Kidney (tissue), 14 donors: Measurements from ENCODE around the gene NEK11. TPM values are rescaled to one million over a fixed set of nuclear protein-coding genes. Genes with fewer than 3 reads are reported as not detected.
A peak's percentile ranks its signal among the peaks of the same experiment; 100 is the strongest.

Experiments used
- DNase-seq, 5 donors: peaks; one replicate each; pipeline ENCODE4 v3.0.0-alpha.2; 2013 to 2020
- FAIRE-seq: peaks from 2 replicates; lab custom pipeline; 2012; peaks lifted over from hg19 to GRCh38; lab: Jason Lieb, UNC
- H3K27ac ChIP-seq, 2 donors: one replicate each; pipeline ENCODE4 v1.7.0; 2013; ENCODE audit warnings: low read depth in 2 of 2, low read length in 2 of 2, inconsistent platforms in 1 of 2
- H3K27me3 ChIP-seq: one replicate; pipeline ENCODE4 v1.7.1; 2013; ENCODE audit warnings: low read length, inconsistent platforms; ENCODE audit not compliant: control insufficient read depth, insufficient read depth
- H3K36me3 ChIP-seq, 3 donors: one replicate each; pipeline versions ENCODE4 v1.7.0 to v1.7.1; 2013; ENCODE audit warnings: low read length in 3 of 3, control low read depth in 1 of 3, inconsistent platforms in 1 of 3; ENCODE audit not compliant: insufficient read depth in 3 of 3, control insufficient read depth in 2 of 3
- H3K4me1 ChIP-seq, 3 donors: one replicate each; pipeline versions ENCODE4 v1.7.0 to v1.7.1; 2013; ENCODE audit warnings: low read length in 3 of 3, inconsistent platforms in 1 of 3, low read depth in 1 of 3; ENCODE audit not compliant: control insufficient read depth in 2 of 3, insufficient read depth in 2 of 3
- H3K4me3 ChIP-seq, 3 donors: one replicate each; pipeline versions ENCODE4 v1.7.0 to v1.8.1; 2013; ENCODE audit warnings: low read length in 3 of 3, control low read depth in 1 of 3, inconsistent platforms in 1 of 3
- H3K9ac ChIP-seq, 3 donors: one replicate each; pipeline versions ENCODE4 v1.7.0 to v1.7.1; 2013; ENCODE audit warnings: low read length in 3 of 3, control low read depth in 1 of 3, inconsistent platforms in 1 of 3
- H3K9me3 ChIP-seq, 3 donors: one replicate each; pipeline versions ENCODE4 v1.7.0 to v1.7.1; 2013; ENCODE audit warnings: low read length in 3 of 3, control low read depth in 1 of 3, inconsistent platforms in 1 of 3; ENCODE audit not compliant: control insufficient read depth in 2 of 3, insufficient read depth in 1 of 3
- CTCF ChIP-seq: IDR thresholded peaks from 3 replicates; pipeline ENCODE4 v1.5.1; 2012; ENCODE audit warnings: mild to moderate bottlenecking, moderate library complexity, borderline replicate concordance; ENCODE audit not compliant: insufficient read depth; ENCODE audit errors: extremely low read depth
- intact Hi-C: fragments of 100-400 bp; cut with DNase I; formaldehyde crosslinking; loops from one replicate; pipeline ENCODE4 v1.11.1; 2022
- polyA plus RNA-seq: library from polyadenylated mRNA; stranded (reverse); fragments of 350-450 nt; fragmentation: Illumina TruSeq; extraction: RNeasy Lipid Tissue Mini Kit (QIAGEN cat#74804); gene quantifications from one replicate; pipeline ENCODE4 v1.2.3, GENCODE V29; 2014; ENCODE audit warnings: low read depth, low replicate concordance; ENCODE audit not compliant: insufficient read depth
- total RNA-seq: library from RNA; stranded (reverse); fragmentation: NEBNext Ultra II Directional; extraction: Animal tissue kit (Norgen Biotek cat#: 25700); gene quantifications from one replicate; pipeline ENCODE4 v1.2.1, GENCODE V29; 2021
- donor health status: control.
- donor health status: control.
- donor health status: control.
- donor health status: control.
- donor health status: control.
- donor health status: DM: yes; HTN: yes; CAD: no.
- donor health status: Normal renal cell carcinoma (clear cell type).

The NEK11 gene
- total and polyA plus RNA-seq, 2 donors from 2014 or later: 7.9 to 13.2 TPM

- Histone ChIP-seq H3K4me1 (no peaks in the 10 kb centered on the region), H3K27me3 (no peaks in the 10 kb centered on the region), H3K4me3 (no peak overlapping the region), H3K27ac (no peak overlapping the region), H3K9ac (no peak overlapping the region), H3K36me3 (no peaks in the 10 kb centered on the region), H3K9me3 (no peaks in the 10 kb centered on the region)
- DNase-seq: peak in 2 of 5 donors; percentile 1 to 9
- FAIRE-seq: no peak
- no peak for TF ChIP-seq CTCF
- intact Hi-C loops: no loop called here
Observed at GRCh38 chr3:131143802-131144201, 117.1 kb downstream of the NEK11 start.

- H3K36me3 ChIP-seq: no peaks in the 10 kb centered on the region
- no peak overlapping the region for H3K4me3 ChIP-seq
- DNase-seq: no peak
- H3K27ac ChIP-seq: no peak overlapping the region
- TF ChIP-seq CTCF: no peak
- intact Hi-C loops: no loop called here
- H3K9me3 ChIP-seq: no peaks in the 10 kb centered on the region
- H3K27me3 ChIP-seq: no peaks in the 10 kb centered on the region
- no peak overlapping the region for H3K9ac ChIP-seq
- FAIRE-seq: no peak
- no peaks in the 10 kb centered on the region for H3K4me1 ChIP-seq
Observed at GRCh38 chr3:131147534-131147933, 120.9 kb downstream of the NEK11 start.

- H3K4me3 ChIP-seq: no peak overlapping the region
- H3K27ac ChIP-seq: no peak overlapping the region
- no peak for FAIRE-seq
- no peak for DNase-seq
- H3K9me3 ChIP-seq: no peaks in the 10 kb centered on the region
- H3K4me1 ChIP-seq: no peaks in the 10 kb centered on the region
- no peaks in the 10 kb centered on the region for H3K27me3 ChIP-seq
- no peak for TF ChIP-seq CTCF
- H3K9ac ChIP-seq: no peak overlapping the region
- no peaks in the 10 kb centered on the region for H3K36me3 ChIP-seq
- intact Hi-C loops: no loop called here
Observed at GRCh38 chr3:131158434-131158833, 131.8 kb downstream of the NEK11 start.

- Histone ChIP-seq H3K4me1 (no peaks in the 10 kb centered on the region), H3K9me3 (no peaks in the 10 kb centered on the region), H3K36me3 (no peaks in the 10 kb centered on the region), H3K4me3 (no peak overlapping the region), H3K9ac (no peak overlapping the region), H3K27me3 (no peaks in the 10 kb centered on the region), H3K27ac (no peak overlapping the region)
- TF ChIP-seq CTCF: no peak
- DNase-seq (no peak), FAIRE-seq (no peak)
- intact Hi-C loops: no loop called here
Observed at GRCh38 chr3:131162516-131162915, 135.8 kb downstream of the NEK11 start.
